CD4-positive, alpha-beta T cell treated with Interleukin-15 for 4 hours (primary cell): ENCODE data around the gene CREB1.

ENCODE experiments used
- DNase-seq: peaks from one replicate; pipeline ENCODE4 v3.0.0-alpha.2; 2020; ENCODE audit warnings: low spot score

CREB1 gene

DNA sequence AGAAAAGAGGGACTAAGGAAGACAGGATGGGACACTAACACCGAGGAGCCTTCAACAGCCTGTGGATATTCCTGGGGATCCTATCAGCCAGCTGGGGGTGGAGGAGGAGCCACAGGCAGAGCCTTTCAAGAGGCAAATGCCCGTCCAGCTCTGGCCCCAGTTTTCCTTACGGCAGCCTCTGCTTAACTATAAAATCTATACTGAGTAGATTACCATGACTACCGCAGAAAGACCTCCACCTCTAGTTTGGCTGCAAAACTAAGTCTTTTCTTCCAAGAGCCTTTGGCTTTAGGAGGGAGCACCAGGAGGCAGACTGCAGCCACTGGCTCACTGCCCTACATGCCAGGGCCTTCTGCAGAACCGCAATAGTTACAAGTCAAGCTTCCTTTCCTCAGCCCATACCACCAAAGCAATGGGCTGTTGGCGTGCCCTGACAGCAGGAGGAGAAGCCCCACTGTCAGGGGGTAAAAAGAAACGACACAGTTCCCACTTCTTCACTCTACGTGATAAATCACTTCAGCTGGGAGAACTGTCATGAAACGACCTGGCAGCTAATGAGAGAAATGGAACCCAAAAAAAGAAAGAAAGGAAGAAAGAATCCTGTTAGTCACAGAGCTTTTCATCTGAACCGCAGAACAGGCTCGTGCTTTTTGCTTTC lies 25.1 kb upstream of the CREB1 start:
- DNase-seq = no peak

DNA sequence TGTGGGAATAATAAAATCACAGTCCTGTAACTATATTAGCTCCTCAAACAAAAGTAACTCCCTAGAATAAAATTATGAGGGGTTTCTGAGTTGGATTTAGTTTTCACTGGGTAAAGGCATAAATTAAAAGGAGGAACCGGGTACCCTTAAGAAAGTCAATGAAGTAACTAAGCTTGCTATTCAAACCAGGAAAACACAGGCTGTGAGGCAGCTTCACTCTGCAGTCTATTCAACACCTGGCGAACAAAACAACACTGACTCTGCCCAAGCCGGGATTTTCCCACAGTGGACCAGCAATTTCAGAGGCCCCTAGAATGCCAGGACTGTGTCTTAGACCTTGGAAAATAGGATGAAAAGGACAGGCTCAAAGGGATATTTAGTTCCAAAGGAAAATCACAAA lies 24.6 kb upstream of the CREB1 start:
- DNase-seq = no peak

DNA sequence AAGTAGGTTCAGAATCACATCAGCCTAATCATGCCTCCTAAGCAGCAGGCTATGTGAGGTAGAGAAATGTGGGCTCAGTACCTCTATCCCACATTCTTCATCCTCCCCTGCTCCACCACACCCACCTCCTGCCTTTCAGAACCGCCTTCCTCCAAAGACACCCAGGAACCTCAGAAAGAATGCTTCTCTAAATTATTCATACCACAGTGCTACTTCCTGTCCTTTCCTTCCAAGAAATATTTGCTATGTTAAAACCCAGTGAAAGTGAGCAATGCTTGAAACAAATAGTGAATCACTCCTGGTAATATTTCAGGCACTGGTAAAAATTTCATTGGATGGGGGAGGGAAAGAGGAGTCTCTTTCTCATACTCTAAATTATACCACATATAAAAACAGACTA lies 24.0 kb upstream of the CREB1 start:
- peak; percentile 54 for DNase-seq

DNA sequence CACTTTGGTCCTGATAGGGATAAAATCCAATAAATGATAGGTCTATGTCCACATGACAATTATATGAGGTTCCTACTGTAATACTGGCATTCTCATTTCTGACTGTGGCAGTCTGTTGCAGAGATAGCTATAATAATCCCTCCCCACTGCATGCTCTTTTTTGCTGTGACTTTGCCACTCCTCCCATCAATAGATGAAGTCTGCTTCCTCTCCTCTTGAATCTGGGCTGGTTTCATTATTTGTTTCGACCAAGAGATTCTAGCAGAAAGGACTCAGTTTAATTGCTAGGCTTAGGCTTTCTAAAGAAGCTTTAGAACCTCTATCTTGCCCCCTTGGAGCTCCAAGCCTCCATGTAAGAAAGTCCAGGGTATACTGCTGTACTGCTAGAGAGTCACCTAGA lies 23.3 kb upstream of the CREB1 start:
- no peak for DNase-seq

DNA sequence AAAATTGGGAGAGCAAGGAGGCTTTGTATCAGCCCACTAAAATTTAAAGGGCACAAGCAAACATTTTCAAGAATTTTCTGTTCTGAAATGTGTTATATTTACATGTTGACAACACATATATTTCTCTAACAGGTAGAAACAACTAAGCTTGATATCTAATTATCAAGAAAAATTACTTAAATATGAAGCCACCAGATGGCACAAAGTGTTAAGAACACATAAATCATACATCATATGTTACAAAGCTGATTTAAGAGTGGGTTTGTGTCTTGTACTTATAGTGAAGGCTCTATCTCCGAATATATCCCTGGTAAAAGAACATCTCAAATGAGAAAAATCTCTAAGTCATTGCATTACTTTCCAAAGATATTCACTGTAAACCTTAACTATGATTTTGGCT lies 19.6 kb upstream of the CREB1 start:
- DNase-seq = no peak

DNA sequence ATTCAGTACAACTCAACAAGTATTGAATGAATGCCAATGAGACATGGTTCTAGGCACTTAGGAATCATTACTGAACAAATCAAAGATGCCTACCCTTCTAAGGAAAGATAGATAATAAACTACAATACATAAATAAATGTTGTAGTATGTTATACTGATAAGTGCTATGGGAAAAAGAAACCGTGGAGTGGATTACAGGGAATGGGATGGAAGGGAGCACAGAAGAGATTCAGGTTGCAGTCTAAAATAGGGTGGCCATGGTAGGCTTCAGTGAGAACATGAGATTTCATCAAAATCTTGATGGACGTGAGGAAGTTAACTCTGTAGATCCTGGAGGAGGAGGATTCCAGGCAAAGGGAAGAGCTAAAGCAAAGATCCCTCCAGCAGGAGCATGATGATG lies 17.9 kb upstream of the CREB1 start:
- DNase-seq = no peak

DNA sequence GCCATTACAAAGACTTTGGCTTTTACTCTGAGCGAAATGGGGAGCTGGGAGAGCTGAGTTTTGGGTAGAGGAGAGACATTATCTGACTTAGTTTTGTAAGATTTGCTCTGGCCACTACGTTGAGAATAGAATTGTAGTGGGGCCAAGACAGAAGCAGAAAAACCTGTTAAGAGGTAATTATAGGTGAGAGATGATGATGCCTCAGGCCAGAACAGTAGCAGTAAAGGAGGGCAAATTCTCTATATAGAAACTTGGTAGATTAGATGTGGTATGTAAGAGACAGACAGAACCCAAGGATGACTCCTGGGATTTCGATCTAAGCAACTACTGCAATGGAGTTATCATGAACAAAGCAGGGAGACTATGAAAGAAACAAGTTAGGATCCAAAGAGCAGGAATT lies 17.4 kb upstream of the CREB1 start:
- DNase-seq = no peak

DNA sequence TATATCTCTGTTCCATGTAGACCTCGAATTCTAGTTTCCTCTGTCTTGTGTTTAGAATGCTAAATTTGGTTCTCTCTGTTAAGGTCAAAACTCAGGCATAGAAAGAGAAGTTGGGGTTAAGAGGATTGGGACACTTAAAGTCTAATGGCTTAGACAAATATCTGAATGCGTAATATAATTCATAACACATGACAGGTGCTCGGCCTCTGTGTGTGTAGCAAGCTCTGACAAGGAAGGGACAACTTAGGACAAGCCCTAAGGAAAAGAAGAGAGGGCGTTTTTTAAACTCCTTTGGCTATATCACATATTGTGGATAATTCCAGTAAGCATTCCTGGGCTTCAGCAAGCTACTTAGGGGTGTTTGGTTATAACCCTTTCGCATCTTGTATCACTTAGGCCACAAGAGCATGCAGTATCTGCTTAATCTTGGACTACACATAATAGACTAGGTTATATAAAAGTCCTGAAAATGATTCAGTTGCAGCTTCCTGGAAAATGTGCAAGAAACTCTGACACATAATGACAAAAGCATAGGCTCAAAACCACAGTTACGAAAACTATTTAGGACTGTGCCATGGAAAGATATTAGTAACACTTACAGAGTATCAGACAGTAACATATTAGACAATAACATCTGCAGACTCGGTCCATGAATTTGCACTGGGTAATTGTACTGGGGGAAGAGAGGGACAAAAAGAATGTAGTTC lies 16.1 kb upstream of the CREB1 start:
- DNase-seq = no peak

DNA sequence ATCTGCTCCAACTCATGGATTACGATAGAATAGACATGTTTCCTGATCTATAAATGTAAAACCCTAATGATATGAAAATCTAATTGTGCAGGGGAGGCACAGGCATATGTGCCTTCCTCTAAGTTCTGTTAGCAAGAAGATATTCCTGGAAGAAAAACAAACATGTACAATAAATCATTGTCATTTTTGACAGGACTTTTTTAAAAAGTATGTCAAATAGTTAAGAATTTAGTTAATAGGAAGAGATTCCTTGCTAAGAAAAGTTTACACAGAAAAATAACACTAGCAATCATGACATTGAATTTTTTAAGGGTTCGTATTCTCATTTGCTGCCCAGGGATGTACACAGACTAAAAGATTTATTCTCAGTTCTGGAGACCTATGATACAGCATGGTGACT lies 15.3 kb upstream of the CREB1 start:
- DNase-seq = no peak

DNA sequence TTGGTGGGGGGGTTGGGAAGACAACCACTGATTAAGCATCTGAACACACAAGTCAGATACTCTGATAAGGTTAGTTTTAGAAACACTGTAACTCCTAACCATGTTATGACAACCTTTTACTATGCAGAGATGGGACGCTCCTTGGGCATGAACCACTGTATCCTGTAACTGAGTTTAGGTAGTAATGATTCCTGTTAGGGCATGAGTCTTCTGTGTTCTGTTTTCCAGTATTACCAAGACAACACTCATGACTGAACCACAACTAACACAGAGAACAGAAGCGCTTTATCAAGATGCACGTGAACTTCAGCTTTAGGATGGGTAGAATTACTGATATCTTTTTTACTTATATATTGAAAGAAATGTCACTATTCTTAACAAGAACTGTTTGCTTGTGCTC lies 14.1 kb upstream of the CREB1 start:
- DNase-seq = no peak

DNA sequence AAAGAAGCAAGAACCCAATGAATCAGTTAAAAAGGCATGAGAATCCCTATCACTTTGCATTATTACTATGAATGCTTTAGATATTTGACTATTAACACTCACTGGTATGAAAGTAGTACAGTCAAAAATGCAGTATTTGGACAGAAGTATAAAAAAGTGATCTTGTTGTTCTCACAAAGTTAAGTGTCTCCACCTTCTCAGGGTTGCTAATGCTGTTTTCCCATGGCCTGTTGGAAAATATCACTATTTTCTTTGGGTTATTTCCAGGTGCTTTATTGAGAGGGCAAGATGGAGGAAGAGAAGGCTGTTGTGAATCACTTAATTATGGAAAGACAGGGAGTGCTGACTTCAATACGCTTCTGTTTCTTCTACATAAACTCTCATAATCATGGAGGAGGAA lies 13.6 kb upstream of the CREB1 start:
- DNase-seq = no peak

DNA sequence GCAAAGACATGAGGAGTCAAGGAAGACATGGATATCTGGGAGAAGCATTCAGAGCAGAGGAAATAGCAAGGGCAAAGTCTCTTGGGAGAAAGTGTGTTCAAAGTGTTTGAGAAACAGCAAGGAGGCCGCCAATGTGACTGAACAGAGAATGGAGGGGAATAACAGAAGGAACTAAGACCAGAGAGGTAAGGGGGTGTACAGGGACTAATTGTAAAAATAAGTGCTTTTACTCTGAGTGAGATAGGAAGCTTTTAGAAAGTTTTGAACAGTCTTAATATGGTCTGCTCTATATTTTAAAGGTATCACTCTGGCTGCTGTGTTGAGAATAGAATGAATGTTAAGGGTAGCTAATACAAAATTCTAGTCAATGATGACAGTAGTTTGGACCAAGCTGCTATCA lies 6.8 kb upstream of the CREB1 start:
- no peak for DNase-seq

DNA sequence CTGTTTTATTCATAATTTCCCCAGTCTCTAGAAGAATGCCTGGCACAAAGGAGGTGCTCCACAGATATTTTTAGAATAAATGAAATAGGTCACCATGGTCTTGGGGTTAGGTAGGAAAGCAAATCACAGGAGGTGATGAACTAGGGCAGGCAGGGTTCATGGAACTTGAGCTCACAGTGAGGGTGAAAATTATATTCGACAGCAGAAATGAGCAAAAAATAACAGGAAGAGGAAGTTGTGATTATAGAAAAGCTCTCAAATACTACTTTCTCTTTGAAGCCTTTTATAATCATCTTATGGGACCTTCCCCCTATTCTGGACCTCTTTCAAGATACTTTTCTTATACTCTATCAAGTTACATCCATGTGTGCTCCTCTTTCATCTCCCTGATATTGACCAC lies 4.5 kb upstream of the CREB1 start:
- peak; percentile 43 for DNase-seq

DNA sequence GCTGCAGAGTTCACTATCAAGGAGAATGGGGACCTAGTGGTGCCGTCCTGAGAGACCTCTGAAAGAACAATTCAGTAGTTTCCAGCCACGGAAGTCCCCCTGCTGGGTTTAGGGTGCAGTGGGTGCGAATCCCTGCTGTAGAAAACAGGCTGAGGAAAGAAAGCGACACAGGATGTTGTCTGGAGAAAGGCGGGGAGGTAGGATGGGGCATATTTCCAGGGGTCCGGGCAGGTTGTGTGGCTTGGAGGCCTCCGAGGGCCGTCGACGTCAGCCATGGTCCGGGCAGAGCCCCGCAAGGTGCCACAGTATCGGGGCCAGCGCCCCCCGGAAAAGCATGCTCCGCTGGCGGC lies 807 bp upstream of the CREB1 start:
- DNase-seq = peak; percentile 69

DNA sequence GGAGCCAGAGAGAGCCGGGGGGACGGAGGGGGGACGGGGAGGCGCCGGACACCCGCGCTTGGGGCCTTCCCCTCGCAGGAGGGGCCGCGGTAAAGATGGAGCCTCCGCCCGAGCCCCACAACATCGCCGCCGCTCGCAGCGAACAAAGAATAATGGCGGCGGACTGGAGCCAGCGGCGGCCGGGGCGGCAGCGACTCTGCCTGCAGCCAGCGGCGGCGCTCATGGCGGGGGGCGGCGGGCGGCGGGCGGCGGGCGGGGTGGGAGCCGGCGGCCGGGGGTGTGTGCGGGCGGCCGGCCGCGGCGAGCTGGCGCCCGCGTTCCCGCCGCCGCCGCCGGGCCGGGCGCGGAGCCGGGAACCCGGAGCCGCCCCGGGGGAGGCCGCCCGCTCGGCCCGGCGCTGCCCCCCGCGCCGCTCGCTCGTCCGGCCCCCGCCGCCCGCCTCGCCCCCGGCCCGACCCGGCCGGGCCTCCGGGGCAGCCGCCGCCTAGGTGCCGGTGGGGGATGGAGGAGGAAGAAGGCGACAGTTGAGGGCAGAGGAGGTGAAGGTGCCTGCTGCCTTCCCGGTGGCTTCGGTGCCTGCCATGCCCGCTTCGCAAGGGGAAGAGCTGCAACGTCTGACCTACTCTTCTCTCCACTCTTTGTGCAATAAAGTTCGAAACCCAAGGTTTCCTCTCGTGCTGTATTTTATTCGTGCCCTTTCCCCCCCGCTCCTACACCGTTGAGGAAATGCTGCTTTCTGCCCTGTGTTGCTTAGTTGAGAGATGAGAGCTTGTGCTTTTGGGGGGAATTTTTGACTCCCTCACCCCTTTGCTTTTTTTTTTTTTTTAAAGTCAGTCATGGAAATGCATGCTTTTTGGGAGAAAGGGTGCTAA lies 634 bp downstream of the CREB1 start:
- peak; percentile 56 for DNase-seq

DNA sequence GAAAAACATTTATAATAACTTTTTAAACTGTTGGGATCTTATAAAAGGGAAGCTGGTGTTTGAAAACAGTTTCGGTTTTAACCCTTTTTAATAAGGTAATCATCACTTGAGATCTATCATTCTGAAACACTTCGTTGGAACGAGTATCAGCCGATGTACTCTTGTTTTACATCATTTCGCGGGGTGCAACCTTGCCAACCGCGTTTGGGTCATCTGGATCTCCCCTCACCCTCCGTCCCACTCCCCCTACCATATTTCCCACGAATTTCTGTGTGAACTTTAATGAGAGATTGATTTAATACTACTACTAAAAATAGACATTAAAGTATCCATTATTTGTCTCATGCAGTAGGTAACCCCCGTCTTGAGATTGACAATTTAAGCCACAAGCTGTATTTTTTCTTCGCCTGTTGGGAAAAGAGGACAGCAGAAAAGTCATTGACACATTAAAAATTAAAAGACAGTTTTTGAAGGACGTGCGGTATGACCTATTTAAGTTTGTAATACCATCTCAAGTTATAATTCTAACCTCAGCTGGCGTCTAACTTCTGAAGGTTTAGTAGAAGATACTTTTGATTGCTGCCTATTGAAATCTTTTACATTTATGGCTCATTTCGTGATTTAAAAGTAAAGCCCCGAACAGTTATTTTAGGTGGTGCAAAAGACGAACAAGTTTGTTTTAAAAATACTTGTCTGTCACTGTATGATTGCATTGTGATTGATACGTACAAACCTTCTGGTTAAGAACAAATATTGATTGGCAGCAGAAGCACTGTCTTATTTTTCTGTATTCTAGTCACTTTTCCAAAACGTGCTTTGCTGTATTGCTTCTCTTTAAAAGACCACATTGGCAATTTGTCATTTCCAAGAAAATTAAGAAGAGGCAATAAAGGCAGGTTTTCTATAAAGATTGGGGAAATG lies 1.5 kb downstream of the CREB1 start:
- DNase-seq = peak; percentile 17

DNA sequence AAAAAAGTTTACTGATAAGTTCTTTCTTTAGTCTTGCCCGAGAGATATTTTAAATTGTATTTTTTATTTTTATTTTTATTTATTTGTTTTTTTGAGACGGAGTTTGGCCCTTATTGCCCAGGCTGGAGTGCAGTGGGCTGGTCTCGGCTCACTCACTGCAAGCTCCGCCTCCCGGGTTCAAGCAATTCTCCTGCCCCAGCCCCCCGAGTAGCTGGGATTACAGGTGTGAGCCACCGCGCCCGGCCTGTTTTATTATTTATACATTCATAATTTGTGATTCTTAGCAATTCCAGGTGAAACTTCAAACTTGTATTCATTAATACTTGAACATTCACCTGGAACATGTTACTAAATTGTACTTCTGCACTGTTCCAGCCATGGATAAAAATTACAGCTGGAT lies 2.9 kb downstream of the CREB1 start:
- DNase-seq = no peak

DNA sequence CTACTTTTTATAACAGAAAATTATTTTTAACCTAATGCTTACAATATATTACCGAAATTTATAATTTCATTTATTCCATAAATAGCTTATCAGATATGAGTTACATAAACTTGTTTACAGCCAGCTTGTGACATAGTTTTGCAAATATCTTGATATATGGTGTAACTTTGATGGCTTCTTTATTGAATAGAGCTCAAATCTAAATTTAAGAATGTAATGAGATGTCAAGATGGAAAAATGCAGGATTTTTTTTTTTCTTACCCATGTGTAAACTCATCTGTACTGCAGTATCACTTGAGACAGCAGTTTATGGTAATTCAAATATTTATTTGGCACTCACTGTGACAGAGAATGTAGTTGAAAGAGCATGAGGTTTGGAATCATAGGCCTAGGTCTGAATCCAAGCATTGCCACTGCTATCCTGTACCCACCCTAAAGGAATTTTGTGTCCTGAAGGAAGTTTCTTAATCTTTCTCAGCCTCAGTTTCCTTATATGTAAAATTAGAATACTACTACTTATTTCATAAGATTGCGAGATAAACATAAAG lies 3.8 kb downstream of the CREB1 start:
- DNase-seq = no peak

DNA sequence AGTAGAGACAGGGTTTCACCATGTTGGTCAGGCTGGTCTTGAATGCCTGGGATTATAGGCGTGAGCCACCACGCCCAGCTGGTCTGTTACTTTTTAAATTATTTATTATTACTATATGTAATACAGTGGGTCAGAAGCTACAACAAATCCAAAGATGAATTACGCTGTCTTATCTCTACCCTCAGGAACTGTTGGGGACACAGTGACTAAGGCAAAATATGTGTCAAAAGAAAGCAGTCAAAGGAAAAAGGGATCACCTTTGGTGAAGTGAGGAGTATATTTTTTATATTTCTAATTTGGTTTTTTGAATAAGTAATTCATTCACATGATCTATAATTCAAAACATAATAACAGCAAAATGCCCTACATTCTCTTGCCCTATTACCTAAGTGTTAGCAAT lies 4.7 kb downstream of the CREB1 start:
- DNase-seq = no peak

DNA sequence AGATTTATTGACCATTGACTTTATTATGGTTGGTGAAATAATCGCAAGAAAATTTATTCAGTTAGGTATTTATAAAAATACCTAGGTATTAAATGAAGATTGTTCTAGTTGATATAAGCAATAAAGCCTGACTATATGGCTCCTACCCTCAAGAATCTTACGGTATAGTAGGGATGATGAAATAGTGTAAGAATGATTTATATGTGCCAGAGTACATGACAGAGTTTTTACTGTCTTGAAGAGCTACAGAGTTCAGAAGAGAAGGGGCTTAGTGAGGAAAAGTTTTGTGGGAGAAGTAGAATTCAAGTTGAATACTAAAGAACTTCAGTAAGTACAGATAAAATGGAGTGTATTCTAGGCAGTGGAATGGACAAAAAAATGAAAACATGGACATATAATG lies 9.7 kb downstream of the CREB1 start:
- DNase-seq = no peak

DNA sequence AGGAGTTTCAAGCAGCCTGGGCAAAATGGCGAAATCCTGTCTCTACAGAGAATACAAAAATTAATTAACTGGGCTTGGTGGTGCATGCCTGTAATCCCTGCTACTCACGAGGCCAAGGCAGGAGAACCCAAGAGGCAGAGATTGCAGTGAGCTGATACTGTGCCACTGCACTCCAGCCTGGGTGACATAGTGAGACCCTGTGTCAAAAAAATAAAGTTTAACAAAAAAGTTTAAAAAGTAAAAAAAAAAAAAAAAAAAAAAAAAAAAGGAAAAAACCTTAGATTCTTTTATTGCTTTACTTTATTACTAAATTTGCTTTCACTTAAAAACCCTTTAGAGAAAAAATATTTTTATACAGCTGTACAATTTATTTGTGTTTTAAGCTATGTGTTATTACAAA lies 10.7 kb downstream of the CREB1 start:
- no peak for DNase-seq

DNA sequence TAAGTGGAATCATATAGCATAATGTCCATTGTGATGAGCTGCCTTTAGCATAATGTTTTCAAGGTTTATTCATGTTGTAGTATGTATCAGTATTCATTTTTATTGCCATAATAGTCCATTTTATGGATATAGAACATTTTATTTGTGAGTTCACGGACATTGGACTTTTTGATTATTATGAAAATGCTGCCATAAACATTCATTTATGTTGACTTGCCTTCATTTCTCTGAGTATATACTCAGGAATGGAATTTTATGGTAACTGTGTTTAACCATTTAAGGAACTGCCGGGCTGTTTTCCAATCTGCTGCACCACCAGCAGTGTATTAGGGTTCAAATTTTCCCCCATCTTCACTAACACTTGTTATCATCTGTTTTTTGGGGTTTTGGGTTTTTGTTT lies 12.2 kb downstream of the CREB1 start:
- DNase-seq = no peak
